Psoas muscle (tissue), 8 donors: ENCODE results near the gene CAVIN1. TPM values are rescaled to one million over a fixed set of nuclear protein-coding genes. Genes with fewer than 3 reads are reported as not detected.

ENCODE experiments used
- ATAC-seq, 4 donors: fragments of 200-7000 bp; cut with Tn5 transposase; one replicate each; pipeline ENCODE4 v1.9.1; 2020; ENCODE audit warnings: moderate library complexity in 3 of 4, mild to moderate bottlenecking in 2 of 4
- DNase-seq, 2 donors: peaks; one replicate each; pipeline ENCODE4 v3.0.0-alpha.2; 2020
- H3K27ac ChIP-seq: fragments of 200-600 bp; one replicate; pipeline ENCODE4 v1.8.0; 2022
- H3K27me3 ChIP-seq, 3 donors: fragments of 200-600 bp in 1 of 3; one replicate each; pipeline versions ENCODE4 v1.6.1 to v1.8.0; 2013 to 2022; ENCODE audit warnings: low read length in 2 of 3, mild to moderate bottlenecking in 2 of 3, moderate library complexity in 1 of 3; ENCODE audit not compliant: insufficient read depth in 3 of 3
- H3K36me3 ChIP-seq, 2 donors: fragments of 200-600 bp in 1 of 2; one replicate each; pipeline versions ENCODE4 v1.6.1 to v1.8.0; 2013 to 2022; ENCODE audit warnings: low read depth in 1 of 2, mild to moderate bottlenecking in 1 of 2, moderate library complexity in 1 of 2; ENCODE audit not compliant: insufficient read depth in 1 of 2
- H3K4me1 ChIP-seq: fragments of 200-600 bp; one replicate; pipeline ENCODE4 v1.8.0; 2022
- H3K4me3 ChIP-seq: fragments of 200-600 bp; one replicate; pipeline ENCODE4 v1.8.0; 2022; ENCODE audit warnings: mild to moderate bottlenecking
- H3K9me3 ChIP-seq: fragments of 200-600 bp; one replicate; pipeline ENCODE4 v1.8.0; 2022
- CTCF ChIP-seq: fragments of 200-600 bp; IDR thresholded peaks from one replicate; pipeline ENCODE4 v1.8.0; 2022; ENCODE audit warnings: antibody characterized with exemption
- WGBS, 3 donors: extraction: QIAGEN DNeasy Blood & Tissue Kit; methylation state at CpG; one replicate each; pipeline versions ENCODE4 v1.1.6 to v1.1.7; 2013; 5-methylcytosine and 5-hydroxymethylcytosine counted together
- intact Hi-C, 2 donors: fragments of 100-400 bp; cut with DNase I; formaldehyde crosslinking; loops; one replicate each; pipeline versions ENCODE4 v1.11.0 to v1.14.2; 2022
- polyA plus RNA-seq, 3 donors: library from polyadenylated mRNA; stranded (reverse); fragments of 200-250 nt; gene quantifications; one replicate each; pipeline ENCODE4 v1.2.3, GENCODE V29; 2013
- total RNA-seq, 4 donors: library from RNA; stranded (reverse); fragmentation: NEBNext Ultra II Directional in 2 of 4; extraction: Animal tissue kit (Norgen Biotek cat#: 25700) in 2 of 4; gene quantifications; one replicate each; pipeline versions ENCODE4 v1.2.1 to v1.2.4, GENCODE V29; 2021 to 2023
- donor health status: healthy with polysubstance abuse.
- donor health status: DM: no; HTN: no; CAD: no; lungs with moderate emphysema.
- donor health status: Bipolar disorder and iron deficiency.
- donor health status: healthy.
- donor health status: DM: yes; HTN: yes; CAD: no.
- donor health status: DM: no; HTN: no; CAD: no.
- donor health status: DM: no; HTN: no; CAD: no.
- donor health status: DM: yes; HTN: yes; CAD: no.

The CAVIN1 gene
- total and polyA plus RNA-seq, 7 donors: 69.5 to 151 (median 109) TPM

GRCh38 chr17:42410319-42410685, 12.8 kb downstream of the CAVIN1 start:
- Histone ChIP-seq H3K4me3 (peak overlapping the region; percentile 37), H3K4me1 (peaks cover 80% of the 10 kb centered on the region), H3K27ac (peak overlapping the region; percentile 90), H3K36me3 (peaks cover 0 to 4% of the 10 kb centered on the region in 2 donors), H3K27me3 (no peaks in the 10 kb centered on the region), H3K9me3 (no peaks in the 10 kb centered on the region)
- DNase-seq (no peak), ATAC-seq (no peak)
- 48 to 51% (median 49%) methylated on average over 5 of the region's 5 CpGs for WGBS, 3 donors
- TF ChIP-seq CTCF: no peak
- intact Hi-C loops: no loop called here

- Histone ChIP-seq H3K9me3 (no peaks in the 10 kb centered on the region), H3K4me3 (peak overlapping the region; percentile 37), H3K4me1 (peaks cover 74% of the 10 kb centered on the region), H3K27ac (peak overlapping the region; percentile 90), H3K27me3 (no peaks in the 10 kb centered on the region), H3K36me3 (peaks cover 0 to 7% of the 10 kb centered on the region in 2 donors)
- peak; percentile 75 to 83 (median 81) for ATAC-seq
- DNase-seq: peak; percentile 80 to 92
- TF ChIP-seq CTCF: no peak
- intact Hi-C loops: loop anchor here in 1 of 2 donors (5.0 to 10.0 kb wide), 3 partner anchors 108 to 295 kb away; partner anchors contain the start of gene DHX58
- WGBS, 3 donors: 3 to 6% (median 6%) methylated on average over 4 to 5 of the region's 5 CpGs
Observed at GRCh38 chr17:42409523-42410318, 13.3 kb downstream of the CAVIN1 start.

- ATAC-seq (no peak), DNase-seq (no peak)
- Histone ChIP-seq H3K4me3 (peak overlapping the region; percentile 23), H3K4me1 (peaks cover 62% of the 10 kb centered on the region), H3K27me3 (no peaks in the 10 kb centered on the region), H3K9me3 (no peaks in the 10 kb centered on the region), H3K36me3 (peaks cover 0 to 24% of the 10 kb centered on the region in 2 donors), H3K27ac (peak overlapping the region; percentile 90)
- no peak for TF ChIP-seq CTCF
- intact Hi-C loops: loop anchor here in 1 of 2 donors (5.0 to 10.0 kb wide), 3 partner anchors 109 to 293 kb away; partner anchors contain the start of gene DHX58
- WGBS, 3 donors: 38 to 57% (median 48%) methylated on average over 2 of the region's 2 CpGs
Observed at GRCh38 chr17:42408061-42408460, 15.0 kb downstream of the CAVIN1 start.

GRCh38 chr17:42407289-42407836, 15.7 kb downstream of the CAVIN1 start:
- Histone ChIP-seq H3K4me3 (peak overlapping the region; percentile 37), H3K27me3 (no peaks in the 10 kb centered on the region), H3K36me3 (peaks cover 0 to 31% of the 10 kb centered on the region in 2 donors), H3K27ac (peak overlapping the region; percentile 90), H3K4me1 (peaks cover 62% of the 10 kb centered on the region), H3K9me3 (no peaks in the 10 kb centered on the region)
- 0 to 4% (median 3%) methylated on average over 2 of the region's 2 CpGs for WGBS, 3 donors
- DNase-seq (peak; percentile 83 to 94), ATAC-seq (peak; percentile 82 to 85 (median 84))
- TF ChIP-seq CTCF: no peak
- intact Hi-C loops: loop anchor here (2.0 to 10.0 kb wide), 6 partner anchors 19 to 293 kb away; partner anchors contain the start of genes DHX58 (in 1 of the 2) and STAT3 (in 1 of the 2)
